GM19467 (cell line): ENCODE data around the gene LYG1.
"Not testable (repeated sequence)": the region's sequence is repeated elsewhere in the genome, so short reads cannot be mapped to it uniquely, and the experiment has no call there.

Source experiments
- ATAC-seq: cut with Tn5 transposase; IDR thresholded peaks from one replicate; pipeline ENCODE4 v1.9.1; 2021; ENCODE audit warnings: mild to moderate bottlenecking, moderate library complexity; ENCODE audit not compliant: unreplicated experiment

LYG1 gene

DNA sequence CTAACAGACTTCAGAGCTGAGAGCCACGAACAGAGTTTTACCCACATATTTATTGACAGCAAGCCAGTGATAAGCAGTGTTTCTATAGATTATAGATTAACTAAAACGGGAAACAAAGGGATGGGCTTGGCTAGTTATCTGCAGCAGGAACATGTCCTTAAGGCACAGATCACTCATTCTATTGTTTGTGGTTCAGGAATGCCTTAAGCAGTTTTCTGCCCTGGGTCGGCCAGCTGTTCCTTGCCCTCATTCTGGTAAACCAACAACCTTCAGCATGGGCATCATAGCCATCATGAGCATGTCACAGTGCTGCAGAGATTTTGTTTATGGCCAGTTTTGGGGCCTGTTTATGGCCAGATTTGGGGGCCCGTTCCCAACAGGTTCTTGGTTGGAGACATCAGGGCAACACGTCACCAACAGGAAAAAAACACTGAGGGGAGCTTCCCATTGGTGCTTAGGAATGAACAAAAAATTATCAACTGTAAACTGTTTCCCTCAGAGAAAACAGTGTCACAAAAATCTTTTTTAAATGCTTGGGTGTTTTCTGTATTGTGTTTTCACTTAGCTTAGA, 22.7 kb downstream of the LYG1 start:
- not testable (repeated sequence) for ATAC-seq

DNA sequence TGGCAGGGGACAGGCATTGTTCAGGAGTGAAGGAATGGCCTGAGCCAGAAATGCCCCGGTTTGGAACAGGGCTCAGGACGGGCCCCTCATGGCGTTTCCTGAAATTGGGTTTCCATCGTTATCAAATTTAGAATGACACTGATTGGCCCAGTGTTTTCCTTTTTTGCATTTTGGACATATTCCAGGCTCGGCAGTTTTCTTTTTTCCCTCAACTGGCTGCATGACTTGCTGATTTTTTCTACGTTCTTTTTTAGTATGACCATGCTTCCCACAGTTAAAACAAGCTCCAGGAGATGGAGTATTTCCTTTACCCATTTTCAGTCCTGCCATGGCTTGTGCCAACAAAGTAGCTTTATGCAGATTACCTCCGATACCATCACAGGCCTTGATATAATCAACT, 25.1 kb downstream of the LYG1 start:
- no peak for ATAC-seq

DNA sequence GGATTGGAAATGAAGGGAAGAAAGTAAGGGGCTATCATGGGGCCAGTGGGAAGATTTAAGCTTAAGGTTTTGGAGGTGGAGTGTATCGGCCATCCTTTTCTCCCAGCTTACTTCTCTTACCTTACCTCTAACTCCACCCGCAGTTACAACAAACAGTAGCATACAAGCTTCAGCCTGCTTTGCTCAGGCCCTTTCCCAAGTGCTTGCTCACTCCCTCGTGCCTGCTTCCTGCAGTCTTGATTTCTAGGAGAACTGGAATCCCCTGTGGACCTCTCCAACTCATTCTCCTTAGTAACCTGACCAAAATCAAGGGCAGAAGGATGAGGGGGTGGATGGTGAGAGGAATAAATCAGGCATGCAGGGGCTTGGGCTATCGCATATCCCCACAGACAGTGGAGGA, 39.8 kb downstream of the LYG1 start:
- ATAC-seq = no peak

DNA sequence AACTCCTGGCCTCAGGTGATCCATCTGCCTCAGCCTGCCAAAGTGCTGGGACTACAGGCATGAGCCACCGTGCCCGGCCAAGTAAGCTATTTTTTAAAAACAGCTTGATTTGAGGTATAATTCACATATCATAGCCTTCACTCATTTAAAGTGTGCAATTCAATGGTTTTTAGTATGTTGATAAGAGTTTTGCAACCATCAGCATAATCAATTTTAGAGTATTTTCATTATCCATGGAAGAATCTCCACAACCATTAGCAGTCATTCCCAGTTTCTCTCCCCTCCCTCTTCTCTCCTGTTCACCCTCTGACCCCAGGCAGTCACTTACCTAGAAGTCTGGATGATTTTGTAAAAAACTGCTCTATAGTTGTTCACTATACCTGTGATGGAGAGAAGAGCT, 40.8 kb downstream of the LYG1 start:
- ATAC-seq = no peak

DNA sequence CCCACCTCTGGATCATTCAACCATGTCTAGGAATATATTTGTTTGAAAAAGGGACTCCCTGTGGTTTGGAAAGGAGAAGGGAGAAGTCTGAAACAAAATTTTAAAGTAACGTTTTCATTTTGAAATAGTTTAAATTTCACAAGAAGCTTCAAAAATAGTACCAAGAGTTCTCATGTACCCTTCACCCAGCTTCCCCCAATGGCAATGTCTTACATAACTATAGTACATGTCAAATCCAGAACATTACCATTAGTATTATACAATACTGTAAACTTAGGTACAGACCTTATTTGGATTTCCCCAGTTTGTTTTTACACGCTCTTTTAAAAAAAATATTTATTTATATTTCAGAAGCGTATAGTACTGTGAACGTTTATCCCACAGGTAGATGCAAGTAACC, 41.5 kb downstream of the LYG1 start:
- ATAC-seq = no peak

DNA sequence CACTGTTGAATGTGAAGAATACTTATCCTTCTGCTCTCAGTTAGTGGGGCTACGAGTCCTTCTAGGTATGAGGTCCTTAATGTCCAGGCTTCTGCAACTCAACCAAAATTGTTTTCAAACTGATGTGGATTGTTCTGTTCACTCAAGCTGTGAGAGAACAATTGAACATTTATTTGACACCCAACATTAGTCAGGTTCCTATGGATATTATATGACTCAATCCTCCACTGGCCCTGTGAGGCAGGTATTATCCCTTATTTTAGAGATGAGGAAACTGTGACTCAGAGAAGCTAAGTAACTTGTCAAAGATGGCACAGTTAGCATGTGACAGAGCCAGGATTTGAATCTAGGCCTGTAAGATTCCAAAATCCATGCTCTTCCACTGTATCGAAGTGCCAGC, 44.3 kb downstream of the LYG1 start:
- no peak for ATAC-seq

DNA sequence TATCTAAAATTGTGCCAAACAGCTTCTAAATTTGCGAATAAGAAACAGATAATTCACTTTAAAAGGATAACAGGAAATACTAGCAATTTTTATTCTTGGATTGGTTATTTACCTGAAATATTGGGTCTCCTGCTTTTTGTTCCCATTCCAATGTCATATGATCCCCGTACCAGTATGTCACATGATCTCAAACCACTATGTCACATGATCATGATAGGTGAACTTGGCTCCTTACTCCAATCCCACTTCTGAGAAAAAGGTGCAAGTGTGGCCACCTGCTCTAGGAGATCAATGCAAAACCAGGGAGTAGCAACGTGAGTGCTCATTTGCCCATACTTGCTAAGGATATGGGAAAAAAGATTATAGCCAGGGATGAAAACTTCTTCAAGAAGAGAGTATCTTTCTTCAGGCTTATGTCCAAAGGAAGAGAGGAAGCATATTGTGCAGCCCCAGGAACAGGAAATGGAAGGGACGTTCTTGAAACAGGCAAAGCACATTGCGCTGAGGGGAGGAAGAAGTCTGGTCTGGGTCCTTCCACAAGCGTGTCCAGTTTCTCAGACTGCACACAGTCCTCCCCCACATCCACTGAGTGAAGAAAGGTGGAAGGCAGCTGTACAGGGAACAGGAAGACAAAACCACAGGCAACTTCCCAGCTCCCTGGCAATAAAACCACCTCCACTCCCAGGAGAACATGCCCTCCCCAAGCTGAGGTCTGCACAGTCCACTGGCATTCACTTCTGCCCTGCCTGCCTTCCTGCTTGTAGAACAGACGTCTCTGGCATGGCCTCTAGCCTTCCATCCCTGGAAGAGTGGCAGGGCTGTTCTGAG, 45.3 kb downstream of the LYG1 start, which contains the start of gene LYG2:
Gene LYG2, minus strand, starts transcription at position 176 of the 828 bp plus-strand sequence. CDS start 1,406 bp downstream, outside the sequence.
- ATAC-seq = no peak

DNA sequence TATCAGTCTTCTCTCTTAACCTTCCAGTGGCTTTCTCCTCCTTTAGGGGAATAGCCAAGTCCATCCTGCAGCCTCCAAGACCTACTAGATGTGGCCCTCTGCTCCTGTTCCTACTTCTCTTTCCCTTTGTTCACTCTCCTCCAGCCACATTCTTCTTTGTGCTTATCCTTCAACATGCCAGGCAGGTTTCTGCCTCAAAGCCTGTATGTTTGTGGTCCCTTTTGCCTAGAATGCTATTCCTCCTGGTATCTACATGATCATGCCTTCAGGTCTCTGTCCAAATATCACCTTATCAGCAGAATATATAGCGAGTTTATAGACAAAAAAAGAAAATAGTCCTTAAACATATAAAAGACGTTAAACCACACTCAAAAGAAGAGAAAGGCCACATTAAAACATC, 51.0 kb downstream of the LYG1 start:
- ATAC-seq = no peak

DNA sequence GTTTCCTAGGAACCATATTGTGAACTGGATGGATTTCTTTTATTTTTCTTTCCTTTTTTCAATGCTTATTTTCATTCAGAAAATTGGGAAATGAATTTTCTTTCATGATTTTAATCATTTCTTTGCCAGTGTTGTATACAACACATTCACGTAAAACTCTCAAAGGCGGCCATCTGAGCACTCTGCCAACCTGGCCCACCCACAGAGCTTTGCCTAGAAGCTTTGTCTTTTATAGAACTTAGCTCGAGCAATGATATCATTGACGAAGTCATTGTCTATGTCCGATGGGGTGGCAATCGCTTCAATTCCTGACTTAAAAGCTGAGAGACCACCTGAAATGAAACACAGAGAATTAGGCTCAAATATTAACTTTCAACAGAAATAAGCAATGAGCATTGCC, 58.8 kb downstream of the LYG1 start:
- ATAC-seq = no peak

DNA sequence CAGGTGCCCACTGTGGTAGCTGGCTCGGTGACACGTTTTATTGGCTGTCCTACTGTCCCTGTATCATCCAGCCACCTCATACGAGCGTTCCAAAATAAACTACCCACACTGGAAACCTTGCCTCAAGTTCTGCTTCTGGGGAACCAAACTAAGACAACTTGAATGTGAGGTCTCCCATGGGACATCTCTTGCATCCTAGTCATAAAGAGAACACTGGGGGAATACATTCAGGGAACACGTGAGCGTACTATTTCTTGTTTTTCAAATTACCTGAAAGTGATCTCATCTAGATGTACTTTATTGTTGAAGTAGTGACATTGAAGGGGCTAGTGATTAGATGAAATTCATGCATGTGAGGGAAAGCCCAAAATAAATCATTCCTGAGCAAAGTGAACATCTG, 60.6 kb downstream of the LYG1 start:
- ATAC-seq = no peak

DNA sequence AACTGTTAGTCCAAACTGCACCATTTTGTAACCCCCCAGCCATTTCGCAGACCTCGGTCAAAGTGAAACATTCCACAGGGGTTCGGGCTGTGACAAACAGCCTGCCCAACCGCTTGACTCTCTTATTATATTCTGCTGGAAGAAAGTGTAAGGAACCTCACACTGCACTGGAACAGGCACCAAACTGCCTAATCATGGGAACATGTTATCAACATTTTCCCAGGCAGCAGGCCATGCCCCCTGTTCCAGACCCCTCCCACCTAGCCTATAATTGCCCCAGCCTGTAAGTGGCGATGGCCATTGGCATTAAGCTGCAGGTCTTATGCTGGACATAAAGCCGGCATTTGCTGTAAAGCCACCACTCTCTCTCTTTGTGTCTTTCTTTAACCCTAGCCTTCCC, 62.4 kb downstream of the LYG1 start:
- ATAC-seq = no peak
